Limb (tissue), 2 donors: Measurements from ENCODE around the gene FAM151B.
A peak's percentile ranks its signal among the peaks of the same experiment; 100 is the strongest.
"Not testable (repeated sequence)": the region's sequence is repeated elsewhere in the genome, so short reads cannot be mapped to it uniquely, and the experiment has no call there.

Experiments used
- DNase-seq, 2 donors: peaks; one replicate each; pipeline ENCODE4 v3.0.0-alpha.2; 2016; ENCODE audit errors: extremely low spot score in 2 of 2

FAM151B gene, protein sequence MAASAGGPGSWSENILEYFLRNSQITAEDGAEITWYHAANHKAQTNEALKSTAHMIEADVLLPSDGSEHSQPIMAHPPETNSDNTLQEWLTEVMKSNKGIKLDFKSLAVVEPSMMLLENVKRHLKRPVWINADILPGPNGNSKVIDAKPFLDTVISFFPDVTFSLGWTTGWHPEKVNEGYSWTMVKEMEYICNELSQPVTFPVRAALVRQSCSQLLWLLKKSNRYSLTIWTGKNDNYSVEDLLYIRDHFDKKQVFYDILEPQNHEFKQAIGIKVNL

GRCh38 chr5:80487829-80488721 lies at the start of gene FAM151B:
Gene FAM151B, plus strand, starts transcription at chr5:80488100. Its CDS starts 24 bp downstream, at chr5:80488124.
- peak; percentile 81 to 91 for DNase-seq

DNA sequence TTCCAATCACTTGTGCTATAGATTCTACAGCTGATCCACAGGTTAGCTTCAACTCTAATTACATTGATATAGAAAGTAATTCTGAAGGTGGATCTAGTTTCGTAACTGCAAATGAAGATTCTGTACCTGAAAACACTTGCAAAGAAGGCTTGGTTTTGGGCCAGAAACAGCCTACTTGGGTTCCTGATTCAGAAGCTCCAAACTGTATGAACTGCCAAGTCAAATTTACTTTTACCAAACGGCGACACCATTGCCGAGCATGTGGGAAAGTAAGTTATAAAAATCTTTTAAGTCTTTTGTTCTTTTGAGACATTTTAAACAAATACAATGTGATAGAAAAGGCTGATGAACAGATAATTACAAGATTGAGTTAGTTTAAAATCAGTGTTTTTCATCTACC lies 49.2 kb upstream of the FAM151B start:
- no peak for DNase-seq

DNA sequence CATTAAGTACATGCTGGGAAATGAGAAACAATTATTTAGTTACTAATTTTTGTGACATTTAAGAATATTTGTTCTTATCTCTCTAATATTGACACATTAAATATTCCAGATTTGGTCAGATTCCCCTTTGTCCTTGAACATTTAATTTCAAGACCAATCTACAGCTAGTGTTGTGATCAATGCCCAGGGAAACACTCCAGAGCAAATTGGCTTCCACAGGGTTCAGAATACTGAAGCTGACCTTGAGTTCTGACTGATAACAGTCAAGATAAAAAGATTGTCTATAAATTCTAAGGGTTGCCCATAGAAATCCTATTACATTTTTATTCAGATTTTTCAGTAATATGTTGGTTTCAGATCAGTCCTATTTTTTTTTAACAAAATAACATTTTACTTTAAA lies 48.7 kb upstream of the FAM151B start:
- DNase-seq: no peak

DNA sequence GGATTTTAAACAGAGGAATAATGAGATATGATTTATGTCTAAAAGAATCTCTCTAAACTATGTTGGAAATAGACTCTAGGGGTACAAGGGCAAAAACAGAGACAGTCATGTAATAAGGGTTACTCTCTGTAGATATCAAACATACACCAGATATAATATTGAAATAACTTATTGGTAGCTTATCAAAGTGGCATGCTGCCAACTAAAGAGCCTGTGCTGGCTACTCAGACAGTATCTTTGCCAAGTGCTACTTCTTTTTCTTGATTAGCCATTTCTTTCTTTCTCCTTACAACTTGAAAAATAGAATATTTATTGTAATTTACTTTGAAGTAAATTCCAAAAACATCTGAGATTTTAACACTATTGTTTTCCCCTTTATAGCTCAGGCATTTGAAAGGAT lies 45.2 kb upstream of the FAM151B start:
- no peak for DNase-seq

- DNase-seq: no peak
Observed at GRCh38 chr5:80453366-80453765, 34.5 kb upstream of the FAM151B start.

DNA sequence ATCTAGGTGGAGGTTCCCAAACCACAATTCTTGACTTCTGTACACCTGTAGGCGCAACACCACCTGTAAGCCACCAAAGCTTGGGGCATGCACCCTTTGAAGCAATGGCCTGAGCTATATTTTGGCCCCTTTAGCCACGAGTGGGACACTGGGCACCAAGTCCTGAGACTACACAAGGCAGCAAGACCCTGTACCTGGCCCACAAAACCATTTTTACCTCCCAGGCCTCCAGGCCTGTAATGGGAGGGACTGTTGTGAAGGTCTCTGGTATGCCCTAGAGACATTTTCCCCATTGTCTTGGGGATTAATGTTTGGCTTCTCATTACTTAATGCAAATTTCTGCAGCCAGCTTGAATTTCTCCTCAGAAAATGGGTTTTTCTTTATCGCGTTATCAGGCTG lies 24.6 kb upstream of the FAM151B start:
- no peak for DNase-seq

GRCh38 chr5:80466669-80467485 lies 21.0 kb upstream of the FAM151B start:
- DNase-seq: no peak

DNA sequence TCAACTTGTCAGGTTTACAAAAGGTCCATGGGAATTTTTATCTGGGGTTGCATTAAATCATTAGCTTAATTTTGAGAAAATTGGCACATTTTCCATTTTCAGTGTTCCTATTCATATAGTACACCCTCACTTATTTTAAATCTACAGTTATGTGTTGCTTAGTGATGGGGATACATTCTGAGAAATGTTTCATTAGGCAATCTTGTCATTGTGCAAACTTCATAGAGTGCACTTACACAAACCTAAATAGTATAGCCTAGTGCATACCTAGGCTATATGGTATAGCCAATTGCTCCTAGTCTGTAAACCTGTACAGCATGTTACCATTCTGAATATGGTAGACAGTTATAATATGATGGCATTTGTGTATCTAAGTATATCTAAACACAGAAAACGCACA lies 19.8 kb upstream of the FAM151B start:
- no peak for DNase-seq

DNA sequence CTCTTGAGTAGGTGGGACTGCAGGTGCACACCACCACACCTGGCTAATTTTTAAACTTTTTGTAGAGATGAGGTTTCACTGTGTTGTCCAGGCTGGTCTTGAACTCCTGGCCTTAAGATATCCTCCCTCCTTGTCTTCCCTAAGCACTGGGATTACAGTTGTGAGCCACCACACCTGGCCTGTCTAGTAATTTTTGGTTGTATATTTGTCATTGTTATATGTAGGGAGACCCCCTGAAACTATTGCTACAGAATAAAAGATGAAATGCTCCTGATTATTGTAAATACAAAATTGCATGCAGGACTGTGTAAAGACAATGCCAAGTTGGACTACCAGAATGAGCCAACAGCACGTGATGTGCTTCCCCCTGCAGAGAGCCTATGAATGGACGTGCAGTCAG lies 17.3 kb upstream of the FAM151B start:
- not testable (repeated sequence) for DNase-seq

DNA sequence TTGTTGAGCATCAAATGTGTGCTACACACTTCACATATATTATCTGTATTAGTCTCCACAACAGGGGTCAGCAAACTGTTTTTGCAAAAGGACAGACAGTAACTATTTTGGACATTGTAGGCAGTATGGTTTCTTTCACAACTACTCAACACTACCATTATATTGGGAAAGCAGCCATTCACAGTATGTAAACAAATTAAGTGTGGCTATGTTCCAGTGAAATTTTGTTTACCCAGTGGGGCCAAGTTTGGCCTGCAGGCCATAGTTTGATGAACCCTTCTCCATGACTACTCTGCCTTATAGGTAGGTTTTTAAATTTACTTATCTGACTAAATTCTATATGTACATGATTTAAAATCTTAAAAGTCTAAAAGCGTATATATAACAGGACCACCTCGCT lies 13.0 kb upstream of the FAM151B start:
- DNase-seq: no peak

- DNase-seq: no peak
Observed at GRCh38 chr5:80479713-80480112, 8.2 kb upstream of the FAM151B start.

- no peak for DNase-seq
Observed at GRCh38 chr5:80480354-80480753, 7.5 kb upstream of the FAM151B start.

- no peak for DNase-seq
Observed at GRCh38 chr5:80481019-80481893, 6.6 kb upstream of the FAM151B start.

DNA sequence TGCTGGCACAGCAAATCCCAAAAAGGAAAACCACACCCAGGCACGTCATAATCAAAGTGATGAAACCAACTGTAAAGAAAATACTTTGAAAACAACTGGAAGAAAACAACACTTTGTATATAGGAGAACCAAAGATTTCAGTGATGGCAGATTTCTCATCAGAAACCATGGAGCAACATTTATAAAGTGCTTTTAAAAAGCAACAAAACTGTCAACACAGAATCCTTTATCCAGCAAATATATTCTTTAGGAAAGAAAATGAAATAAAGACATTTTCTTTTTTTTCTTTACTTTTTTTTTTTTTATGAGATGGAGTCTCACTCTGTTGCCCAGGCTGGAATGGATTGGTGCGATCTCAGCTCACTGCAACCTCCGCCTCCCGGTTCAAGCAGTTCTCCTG lies 5.3 kb upstream of the FAM151B start:
- DNase-seq: no peak

DNA sequence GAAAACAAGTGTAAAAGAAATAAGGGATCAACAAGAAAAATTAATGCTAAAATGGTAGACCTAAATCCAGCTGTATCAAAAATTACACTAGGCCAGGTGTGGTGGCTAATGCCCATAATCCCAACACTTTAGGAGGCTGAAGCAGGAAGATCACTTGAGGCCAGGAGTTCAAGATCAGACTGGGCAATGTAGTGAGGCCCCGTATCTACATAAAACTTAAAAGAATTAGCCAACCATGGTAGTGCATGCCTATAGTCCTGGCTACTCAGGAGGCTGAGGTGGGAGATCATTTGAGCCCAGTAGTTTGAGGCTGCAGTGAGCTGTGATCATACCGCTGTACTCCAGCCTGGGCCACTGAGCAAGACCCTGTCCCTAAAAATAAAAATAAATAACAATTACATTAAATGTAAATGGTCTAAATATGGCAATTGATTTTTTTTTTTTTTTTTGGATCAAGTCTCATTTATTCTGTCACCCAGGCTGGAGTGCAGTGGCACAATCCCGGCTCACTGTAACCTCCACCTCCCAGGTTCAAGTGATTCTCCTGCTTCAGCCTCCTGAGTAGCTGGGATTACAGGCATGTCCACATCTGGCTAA lies 4.2 kb upstream of the FAM151B start:
- no peak for DNase-seq

GRCh38 chr5:80487444-80487828 lies 464 bp upstream of the FAM151B start:
- no peak for DNase-seq

DNA sequence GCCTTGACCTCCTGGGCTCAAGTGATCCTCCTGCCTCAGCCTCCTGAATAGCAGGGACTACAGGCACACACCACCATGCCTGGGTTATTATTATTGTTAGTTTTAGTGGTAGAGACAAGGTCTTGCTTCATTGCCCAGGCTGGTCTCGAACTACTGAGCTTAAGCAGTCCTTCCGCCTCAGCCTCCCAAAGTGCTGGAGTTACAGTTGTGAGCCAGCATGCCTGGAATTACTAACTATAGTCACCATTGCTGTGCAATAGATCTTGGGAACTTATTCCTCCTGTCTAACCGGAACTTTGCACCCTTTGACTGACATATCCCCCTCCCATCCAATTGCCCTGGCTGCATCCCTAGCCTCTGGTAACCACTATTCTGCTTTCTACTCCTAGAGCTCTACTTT lies 3.4 kb downstream of the FAM151B start:
- DNase-seq: no peak

DNA sequence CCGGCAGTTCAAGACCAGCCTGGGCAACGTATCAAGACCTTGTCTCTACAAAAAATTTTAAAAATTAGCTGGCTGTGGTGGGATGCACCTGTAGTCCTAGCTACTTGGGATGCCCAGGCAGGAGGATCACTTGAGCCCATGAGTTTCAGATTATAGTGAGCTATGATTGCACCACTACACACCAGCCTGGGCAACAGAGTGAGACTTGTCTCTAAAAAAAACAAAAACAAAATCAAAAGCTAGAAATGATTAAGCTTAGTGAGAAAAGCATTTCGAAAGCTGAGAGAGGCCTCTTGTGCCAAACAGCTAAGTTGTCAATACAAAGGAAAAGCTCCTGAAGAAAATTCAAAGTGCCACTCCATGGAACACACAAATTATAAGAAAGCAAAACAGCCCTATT lies 4.8 kb downstream of the FAM151B start:
- DNase-seq: no peak

DNA sequence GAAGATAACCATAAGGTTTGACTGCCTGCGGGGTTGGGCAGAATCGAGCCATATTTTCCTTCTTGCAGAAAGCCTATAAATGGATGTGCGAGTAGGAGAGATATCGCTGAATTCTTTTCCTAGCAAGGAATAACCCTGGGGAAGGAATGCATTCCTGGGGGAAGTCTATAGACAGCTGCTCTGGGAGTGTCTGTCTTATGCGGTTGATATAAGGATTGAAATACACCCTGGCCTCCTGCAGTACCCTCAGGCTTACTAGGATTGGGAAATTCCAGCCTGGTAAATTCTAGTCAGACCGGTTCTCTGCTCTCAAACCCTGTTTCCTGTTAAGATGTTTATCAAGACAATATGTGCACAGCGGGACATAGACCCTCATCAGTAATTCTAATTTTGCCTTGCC lies 5.5 kb downstream of the FAM151B start:
- DNase-seq: not testable (repeated sequence)

GRCh38 chr5:80495891-80496290 lies 8.0 kb downstream of the FAM151B start:
- no peak for DNase-seq

DNA sequence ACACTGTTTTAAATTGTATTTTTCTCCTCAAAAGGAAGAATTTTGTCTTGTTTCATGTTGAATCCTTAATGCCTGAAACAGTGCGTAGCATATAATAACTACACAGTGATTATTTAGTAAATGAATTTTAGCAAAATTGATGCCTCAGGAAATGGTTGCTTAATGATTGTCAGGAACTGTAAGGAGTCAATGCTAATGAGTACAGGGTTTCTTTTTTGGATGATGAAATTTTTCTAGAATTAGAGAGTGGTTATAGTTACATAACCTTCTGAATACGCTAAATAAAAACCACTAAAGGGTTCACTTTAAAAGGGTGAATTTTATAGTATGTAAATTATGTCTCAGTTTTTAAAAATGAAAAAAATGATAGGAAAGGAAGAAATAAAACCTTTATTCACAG lies 14.9 kb downstream of the FAM151B start:
- no peak for DNase-seq
